ENCODE results near the gene ZNF423. TPM values are rescaled to one million over a fixed set of nuclear protein-coding genes. Genes with fewer than 3 reads are reported as not detected.

Gene ZNF423
- total RNA-seq, 6 experiments from 2014 or later: 0.43 to 1.2 (median 0.89) TPM

GRCh38 chr16:49833085-49833484 is 22.8 kb downstream of the ZNF423 start:
- no peak overlapping the region for H3K4me3 ChIP-seq
- ATAC-seq: peak; percentile 53 to 83 (median 66)
- H3K27ac ChIP-seq: peak overlapping the region in 1 of 3 donors; percentile 22
- 67% methylated on average over 6 of the region's 11 CpGs for WGBS (ENCODE audit: insufficient coverage, low coverage, low lambda C conversion rate, missing lambda C conversion rate)
- H3K4me1 ChIP-seq: no peaks in the 10 kb centered on the region
- intact Hi-C loops (cut with DNase I): no loop called here
- H3K27me3 ChIP-seq: no peaks in the 10 kb centered on the region
- H3K9me3 ChIP-seq: no peaks in the 10 kb centered on the region
- H3K36me3 ChIP-seq: no peaks in the 10 kb centered on the region
- peak in 1 of 3 donors; percentile 52 for DNase-seq
- TF ChIP-seq POLR2A (IDR thresholded peaks at IDR 0.05) (no peak), CTCF (IDR thresholded peaks at IDR 0.05) (no peak)

GRCh38 chr16:49832177-49832576 is 23.7 kb downstream of the ZNF423 start:
- no peak for ATAC-seq
- no peak overlapping the region for H3K4me3 ChIP-seq
- H3K4me1 ChIP-seq: no peaks in the 10 kb centered on the region
- no peaks in the 10 kb centered on the region for H3K9me3 ChIP-seq
- 90% methylated on average over 2 of the region's 7 CpGs for WGBS (ENCODE audit: insufficient coverage, low coverage, low lambda C conversion rate, missing lambda C conversion rate)
- no peak overlapping the region for H3K27ac ChIP-seq
- no peaks in the 10 kb centered on the region for H3K36me3 ChIP-seq
- H3K27me3 ChIP-seq: no peaks in the 10 kb centered on the region
- TF ChIP-seq CTCF (IDR thresholded peaks at IDR 0.05) (no peak), POLR2A (IDR thresholded peaks at IDR 0.05) (no peak)
- intact Hi-C loops (cut with DNase I): no loop called here
- DNase-seq: no peak

- no peaks in the 10 kb centered on the region for H3K9me3 ChIP-seq
- H3K36me3 ChIP-seq: no peaks in the 10 kb centered on the region
- no peak overlapping the region for H3K27ac ChIP-seq
- no peak for TF ChIP-seq CTCF (IDR thresholded peaks at IDR 0.05)
- TF ChIP-seq POLR2A (IDR thresholded peaks at IDR 0.05): no peak
- DNase-seq (no peak), ATAC-seq (no peak)
- H3K4me3 ChIP-seq: no peak overlapping the region
- intact Hi-C loops (cut with DNase I): no loop called here
- no peaks in the 10 kb centered on the region for H3K27me3 ChIP-seq
- WGBS (ENCODE audit: insufficient coverage, low coverage, low lambda C conversion rate, missing lambda C conversion rate): 73% methylated on average over 5 of the region's 5 CpGs
- no peaks in the 10 kb centered on the region for H3K4me1 ChIP-seq
These were observed 25.0 kb downstream of the ZNF423 start for GRCh38 chr16:49830873-49831272.

- H3K4me3 ChIP-seq: no peak overlapping the region
- ATAC-seq (no peak), DNase-seq (no peak)
- intact Hi-C loops (cut with DNase I): no loop called here
- TF ChIP-seq POLR2A (IDR thresholded peaks at IDR 0.05) (no peak), CTCF (IDR thresholded peaks at IDR 0.05) (no peak)
- H3K27me3 ChIP-seq: no peaks in the 10 kb centered on the region
- WGBS (ENCODE audit: insufficient coverage, low coverage, low lambda C conversion rate, missing lambda C conversion rate): 82% methylated on average over 11 of the region's 15 CpGs
- no peaks in the 10 kb centered on the region for H3K4me1 ChIP-seq
- no peak overlapping the region for H3K27ac ChIP-seq
- no peaks in the 10 kb centered on the region for H3K36me3 ChIP-seq
- H3K9me3 ChIP-seq: no peaks in the 10 kb centered on the region
These were observed 27.2 kb downstream of the ZNF423 start for GRCh38 chr16:49828533-49829267.

All from right lobe of liver (tissue), 6 donors.